ENCODE results near the gene STXBP1.
A peak's percentile ranks its signal among the peaks of the same experiment; 100 is the strongest.

STXBP1 gene

DNA sequence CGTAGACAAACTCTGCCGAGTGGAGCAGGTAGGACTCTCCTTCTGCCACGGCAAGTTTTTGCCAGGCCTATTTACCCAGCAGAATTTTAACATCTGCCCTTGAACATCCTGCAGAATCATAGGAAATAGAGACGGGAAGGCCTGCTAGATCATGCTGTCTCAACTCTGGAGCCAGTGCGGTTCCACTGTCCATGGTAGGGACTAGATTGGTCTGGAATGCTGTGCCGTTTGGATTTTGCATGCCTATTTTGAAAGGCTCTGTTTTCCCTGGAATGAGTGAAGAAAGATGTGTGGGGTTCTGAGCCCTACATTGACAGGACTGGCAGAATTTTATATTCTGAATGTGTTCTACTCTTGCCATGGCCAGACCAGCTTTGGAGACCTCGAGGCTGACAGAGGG, 61.2 kb downstream of the STXBP1 start:
- Mint-ChIP-seq H3K4me1 (no peaks in the 10 kb centered on the region), H3K36me3 (ENCODE audit: low read depth) (peaks cover 36% of the 10 kb centered on the region), H3K27me3 (ENCODE audit: low read depth, poor library complexity) (no peaks in the 10 kb centered on the region), H3K9me3 (no peaks in the 10 kb centered on the region), H3K4me3 (no peak overlapping the region), H3K27ac (peak overlapping the region; percentile 44)
- no peak for DNase-seq
- TF ChIP-seq, protein P1, sequence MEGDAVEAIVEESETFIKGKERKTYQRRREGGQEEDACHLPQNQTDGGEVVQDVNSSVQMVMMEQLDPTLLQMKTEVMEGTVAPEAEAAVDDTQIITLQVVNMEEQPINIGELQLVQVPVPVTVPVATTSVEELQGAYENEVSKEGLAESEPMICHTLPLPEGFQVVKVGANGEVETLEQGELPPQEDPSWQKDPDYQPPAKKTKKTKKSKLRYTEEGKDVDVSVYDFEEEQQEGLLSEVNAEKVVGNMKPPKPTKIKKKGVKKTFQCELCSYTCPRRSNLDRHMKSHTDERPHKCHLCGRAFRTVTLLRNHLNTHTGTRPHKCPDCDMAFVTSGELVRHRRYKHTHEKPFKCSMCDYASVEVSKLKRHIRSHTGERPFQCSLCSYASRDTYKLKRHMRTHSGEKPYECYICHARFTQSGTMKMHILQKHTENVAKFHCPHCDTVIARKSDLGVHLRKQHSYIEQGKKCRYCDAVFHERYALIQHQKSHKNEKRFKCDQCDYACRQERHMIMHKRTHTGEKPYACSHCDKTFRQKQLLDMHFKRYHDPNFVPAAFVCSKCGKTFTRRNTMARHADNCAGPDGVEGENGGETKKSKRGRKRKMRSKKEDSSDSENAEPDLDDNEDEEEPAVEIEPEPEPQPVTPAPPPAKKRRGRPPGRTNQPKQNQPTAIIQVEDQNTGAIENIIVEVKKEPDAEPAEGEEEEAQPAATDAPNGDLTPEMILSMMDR (IDR thresholded peaks at IDR 0.05) = no peak

DNA sequence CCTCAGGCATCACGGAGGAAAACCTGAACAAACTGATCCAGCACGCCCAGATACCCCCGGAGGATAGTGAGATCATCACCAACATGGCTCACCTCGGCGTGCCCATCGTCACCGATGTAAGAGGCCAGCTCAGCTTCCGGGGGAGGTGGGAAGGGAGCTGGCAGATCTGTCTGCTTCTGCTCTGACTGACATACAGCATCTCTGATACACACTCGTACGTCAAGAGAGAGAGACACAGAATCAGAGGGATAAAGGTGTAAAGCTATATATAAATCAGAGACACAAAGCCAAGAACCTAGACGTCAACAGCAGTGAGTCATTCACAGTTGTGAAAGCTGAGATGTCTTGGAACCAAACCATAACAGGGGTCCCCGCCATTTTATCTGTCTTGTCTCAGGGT, 64.6 kb downstream of the STXBP1 start:
- peaks cover 6% of the 10 kb centered on the region for H3K4me1 Mint-ChIP-seq
- no peaks in the 10 kb centered on the region for H3K27me3 Mint-ChIP-seq (ENCODE audit: low read depth, poor library complexity)
- no peaks in the 10 kb centered on the region for H3K9me3 Mint-ChIP-seq
- H3K27ac Mint-ChIP-seq = no peak overlapping the region
- H3K4me3 Mint-ChIP-seq = no peak overlapping the region
- TF ChIP-seq, protein P1 (IDR thresholded peaks at IDR 0.05) = no peak
- no peak for DNase-seq
- peaks cover 42% of the 10 kb centered on the region for H3K36me3 Mint-ChIP-seq (ENCODE audit: low read depth)

DNA sequence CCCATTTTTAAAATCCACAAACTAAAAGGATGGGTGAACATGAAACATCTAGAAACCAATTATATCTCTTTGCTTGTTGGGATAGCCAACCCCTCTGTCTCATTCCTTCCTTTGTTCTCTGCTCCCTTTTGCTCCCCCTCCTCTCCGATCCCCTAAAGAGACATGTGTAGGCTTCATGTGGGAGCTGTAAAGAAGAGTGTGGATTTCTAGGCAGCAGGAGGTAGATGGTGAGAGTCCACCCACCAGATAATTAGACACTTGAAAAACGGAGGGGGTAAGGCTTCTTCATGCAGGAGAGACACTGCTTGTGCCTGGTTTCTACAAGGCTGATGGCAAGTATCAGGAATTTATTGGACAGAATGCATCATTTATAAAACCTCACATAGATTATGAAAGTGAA, 67.4 kb downstream of the STXBP1 start:
- Mint-ChIP-seq H3K9me3 (no peaks in the 10 kb centered on the region), H3K27me3 (ENCODE audit: low read depth, poor library complexity) (no peaks in the 10 kb centered on the region), H3K4me3 (no peak overlapping the region), H3K4me1 (peaks cover 6% of the 10 kb centered on the region), H3K27ac (peak overlapping the region; percentile 9), H3K36me3 (ENCODE audit: low read depth) (peaks cover 43% of the 10 kb centered on the region)
- no peak for DNase-seq
- TF ChIP-seq, protein P1 (IDR thresholded peaks at IDR 0.05) = no peak

DNA sequence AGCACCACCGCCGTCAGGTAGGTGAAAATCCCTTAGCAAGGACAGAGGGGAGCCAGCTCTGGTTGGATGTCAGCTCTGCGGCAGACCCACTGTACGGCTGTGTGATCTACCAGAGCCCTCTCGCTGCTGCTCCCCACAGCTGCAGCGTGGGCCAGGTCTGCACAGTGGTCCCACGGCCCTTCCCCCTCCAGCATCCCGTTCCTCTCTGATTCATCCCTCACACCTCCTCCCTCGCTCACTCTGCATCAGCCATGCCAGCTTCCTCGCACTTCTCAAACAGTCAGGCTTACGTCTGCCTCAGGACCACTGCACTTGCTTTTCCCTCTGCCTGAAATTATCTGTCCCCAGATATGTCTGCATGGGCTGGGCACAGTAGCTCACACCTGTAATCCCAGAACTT, 68.1 kb downstream of the STXBP1 start:
- peak overlapping the region; percentile 41 for H3K27ac Mint-ChIP-seq

DNA sequence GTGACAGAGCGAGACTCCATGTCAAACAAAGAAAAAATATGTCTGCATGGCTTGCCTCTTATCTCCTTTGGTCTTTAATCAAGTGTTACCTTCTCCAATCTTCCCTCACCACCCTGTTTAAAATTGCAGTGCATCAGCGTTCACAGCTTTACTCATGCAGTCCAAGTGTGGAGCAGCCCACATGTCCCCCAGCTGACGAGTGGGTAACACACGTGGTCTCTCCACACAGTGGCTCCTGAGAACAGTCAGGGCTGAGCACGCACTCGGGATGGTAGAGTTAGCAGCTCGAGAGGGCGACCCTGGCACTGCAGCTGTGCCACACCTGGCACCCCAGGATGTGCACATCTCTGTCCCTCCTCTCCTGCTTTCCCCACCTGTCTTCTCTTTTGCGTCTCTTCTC, 68.8 kb downstream of the STXBP1 start:
- Mint-ChIP-seq H3K9me3 (no peaks in the 10 kb centered on the region), H3K27me3 (ENCODE audit: low read depth, poor library complexity) (peaks cover 2% of the 10 kb centered on the region), H3K4me3 (no peak overlapping the region), H3K4me1 (peaks cover 6% of the 10 kb centered on the region), H3K27ac (peak overlapping the region; percentile 20), H3K36me3 (ENCODE audit: low read depth) (peaks cover 44% of the 10 kb centered on the region)
- DNase-seq = no peak
- TF ChIP-seq, protein P1 (IDR thresholded peaks at IDR 0.05) = no peak

More for the DNA sequence above, 68.1 kb downstream of the STXBP1 start:
- Mint-ChIP-seq H3K4me3 (no peak overlapping the region), H3K9me3 (no peaks in the 10 kb centered on the region), H3K4me1 (peaks cover 6% of the 10 kb centered on the region), H3K27me3 (ENCODE audit: low read depth, poor library complexity) (no peaks in the 10 kb centered on the region), H3K36me3 (ENCODE audit: low read depth) (peaks cover 43% of the 10 kb centered on the region)
- TF ChIP-seq, protein P1 (IDR thresholded peaks at IDR 0.05) = no peak
- no peak for DNase-seq

DNA sequence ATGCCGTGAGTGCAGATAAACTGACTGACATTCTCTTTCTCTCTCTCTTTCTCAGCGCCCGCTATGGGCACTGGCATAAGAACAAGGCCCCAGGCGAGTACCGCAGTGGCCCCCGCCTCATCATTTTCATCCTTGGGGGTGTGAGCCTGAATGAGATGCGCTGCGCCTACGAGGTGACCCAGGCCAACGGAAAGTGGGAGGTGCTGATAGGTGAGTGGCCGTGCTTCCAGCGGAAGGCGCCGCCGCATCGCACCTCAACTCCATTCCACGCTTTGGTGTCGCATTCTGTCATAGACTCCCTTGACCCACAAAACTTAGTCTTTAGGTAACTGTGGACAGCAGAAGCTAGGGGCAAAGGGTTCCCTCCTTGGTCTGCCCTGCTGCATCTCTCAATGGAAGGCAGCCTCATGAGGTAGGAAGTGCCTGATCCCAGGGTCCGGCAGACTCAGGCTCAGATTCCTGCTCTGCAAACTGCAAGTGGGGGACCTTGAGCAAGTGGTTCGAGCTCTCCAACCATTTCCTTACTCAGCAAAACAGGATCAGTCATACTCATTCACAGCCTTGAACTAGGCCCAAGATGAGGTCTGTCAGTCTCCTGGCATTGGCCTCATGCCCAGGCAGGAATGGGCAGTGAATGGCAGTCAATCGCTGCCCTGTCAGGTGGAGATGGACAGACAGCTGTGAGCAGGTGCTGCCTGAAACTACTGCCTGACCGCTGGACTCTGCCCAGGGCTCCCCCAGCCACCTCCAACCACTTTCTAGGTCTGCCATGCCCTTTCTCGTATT, 70.5 kb downstream of the STXBP1 start:
- peaks cover 7% of the 10 kb centered on the region for H3K27me3 Mint-ChIP-seq (ENCODE audit: low read depth, poor library complexity)
- peaks cover 6% of the 10 kb centered on the region for H3K4me1 Mint-ChIP-seq
- no peak overlapping the region for H3K4me3 Mint-ChIP-seq
- TF ChIP-seq, protein P1 (IDR thresholded peaks at IDR 0.05) = no peak
- H3K36me3 Mint-ChIP-seq (ENCODE audit: low read depth) = peaks cover 43% of the 10 kb centered on the region
- no peak for DNase-seq
- H3K9me3 Mint-ChIP-seq = no peaks in the 10 kb centered on the region
- no peak overlapping the region for H3K27ac Mint-ChIP-seq
